Mucosa of descending colon (tissue), 3 donors: ENCODE measurements around the gene ASIC5. TPM values are rescaled to one million over a fixed set of nuclear protein-coding genes. Genes with fewer than 3 reads are reported as not detected.

Experiments used
- ATAC-seq: fragments of 200-7000 bp; cut with Tn5 transposase; one replicate; pipeline ENCODE4 v1.9.1; 2020; ENCODE audit warnings: mild to moderate bottlenecking, moderate library complexity
- DNase-seq, 3 donors: peaks; one replicate each; pipeline ENCODE4 v3.0.0-alpha.2; 2020
- H3K36me3 ChIP-seq: fragments of 200-600 bp; one replicate; pipeline ENCODE4 v1.8.0; 2021; ENCODE audit warnings: low read depth, mild to moderate bottlenecking
- H3K4me1 ChIP-seq: fragments of 200-600 bp; one replicate; pipeline ENCODE4 v1.8.0; 2021; ENCODE audit warnings: low read depth, mild to moderate bottlenecking
- H3K4me3 ChIP-seq: fragments of 200-600 bp; one replicate; pipeline ENCODE4 v1.8.0; 2021; ENCODE audit warnings: mild to moderate bottlenecking
- H3K9me3 ChIP-seq: fragments of 200-600 bp; one replicate; pipeline ENCODE4 v1.8.0; 2021; ENCODE audit warnings: mild to moderate bottlenecking
- intact Hi-C, 2 donors: fragments of 100-400 bp; cut with DNase I in 1 of 2; cut with micrococcal nuclease in 1 of 2; formaldehyde crosslinking; loops; one replicate each; pipeline versions ENCODE4 v1.11.0 to v1.11.1; 2022; cut with DNase I, micrococcal nuclease
- long read RNA-seq, 2 donors: library from polyadenylated mRNA; unstranded; transcript quantifications; one replicate each; pipeline ENCODE4 v2.0.0, GENCODE V29; 2019 to 2021
- total RNA-seq, 3 donors: library from RNA; stranded (reverse); fragmentation: NEBNext Ultra II Directional in 2 of 3; extraction: Animal tissue kit (Norgen Biotek cat#: 25700) in 2 of 3; gene quantifications; one replicate each; pipeline versions ENCODE4 v1.2.1 to v1.2.4, GENCODE V29; 2021 to 2023
- TF ChIP-seq, protein P1 (sequence below): fragments of 200-600 bp; IDR thresholded peaks from one replicate; pipeline ENCODE4 v1.8.0; 2022; ENCODE audit warnings: antibody characterized with exemption, mild to moderate bottlenecking
- donor health status: DM: no; HTN: no; CAD: no; lungs with moderate emphysema.
- donor health status: DM: no; HTN: no; CAD: no.
- donor health status: DM: no; HTN: yes; CAD: no.

The ASIC5 gene, protein sequence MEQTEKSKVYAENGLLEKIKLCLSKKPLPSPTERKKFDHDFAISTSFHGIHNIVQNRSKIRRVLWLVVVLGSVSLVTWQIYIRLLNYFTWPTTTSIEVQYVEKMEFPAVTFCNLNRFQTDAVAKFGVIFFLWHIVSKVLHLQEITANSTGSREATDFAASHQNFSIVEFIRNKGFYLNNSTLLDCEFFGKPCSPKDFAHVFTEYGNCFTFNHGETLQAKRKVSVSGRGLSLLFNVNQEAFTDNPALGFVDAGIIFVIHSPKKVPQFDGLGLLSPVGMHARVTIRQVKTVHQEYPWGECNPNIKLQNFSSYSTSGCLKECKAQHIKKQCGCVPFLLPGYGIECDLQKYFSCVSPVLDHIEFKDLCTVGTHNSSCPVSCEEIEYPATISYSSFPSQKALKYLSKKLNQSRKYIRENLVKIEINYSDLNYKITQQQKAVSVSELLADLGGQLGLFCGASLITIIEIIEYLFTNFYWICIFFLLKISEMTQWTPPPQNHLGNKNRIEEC
- total RNA-seq, result not detected
- long read RNA-seq, donor 1, result 0 reads
- long read RNA-seq, donor 2, result 0 reads

DNA sequence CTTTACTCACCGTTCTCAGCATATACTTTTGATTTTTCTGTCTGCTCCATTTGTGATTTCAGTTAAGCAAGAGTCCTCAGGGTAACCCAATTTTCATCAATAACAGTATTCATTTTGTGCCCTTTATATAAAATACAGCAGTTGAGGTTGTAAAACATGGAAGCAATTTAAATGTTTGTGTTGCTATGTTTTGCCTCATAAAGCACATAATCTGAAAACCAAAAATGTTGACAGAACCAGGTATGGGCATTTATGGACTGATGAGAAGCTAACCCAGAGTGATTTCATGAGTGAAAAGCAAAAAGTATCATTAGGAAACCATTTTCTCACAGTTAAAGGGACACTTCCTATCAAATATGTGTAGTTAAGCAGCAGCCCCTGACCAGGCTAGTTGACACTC is at the start of gene ASIC5:
TSS of gene ASIC5 (minus strand) at position 101 of the 400 bp plus-strand sequence. CDS start at position 50, 51 bp downstream.
- H3K9me3 ChIP-seq, result no peaks in the 10 kb centered on the region
- no peak for DNase-seq
- no peak for ATAC-seq
- no peaks in the 10 kb centered on the region for H3K4me1 ChIP-seq
- no peaks in the 10 kb centered on the region for H3K36me3 ChIP-seq
- intact Hi-C loops, result no loop called here
- no peak within 1 kb of the TSS for H3K4me3 ChIP-seq
- TF ChIP-seq, protein P1, sequence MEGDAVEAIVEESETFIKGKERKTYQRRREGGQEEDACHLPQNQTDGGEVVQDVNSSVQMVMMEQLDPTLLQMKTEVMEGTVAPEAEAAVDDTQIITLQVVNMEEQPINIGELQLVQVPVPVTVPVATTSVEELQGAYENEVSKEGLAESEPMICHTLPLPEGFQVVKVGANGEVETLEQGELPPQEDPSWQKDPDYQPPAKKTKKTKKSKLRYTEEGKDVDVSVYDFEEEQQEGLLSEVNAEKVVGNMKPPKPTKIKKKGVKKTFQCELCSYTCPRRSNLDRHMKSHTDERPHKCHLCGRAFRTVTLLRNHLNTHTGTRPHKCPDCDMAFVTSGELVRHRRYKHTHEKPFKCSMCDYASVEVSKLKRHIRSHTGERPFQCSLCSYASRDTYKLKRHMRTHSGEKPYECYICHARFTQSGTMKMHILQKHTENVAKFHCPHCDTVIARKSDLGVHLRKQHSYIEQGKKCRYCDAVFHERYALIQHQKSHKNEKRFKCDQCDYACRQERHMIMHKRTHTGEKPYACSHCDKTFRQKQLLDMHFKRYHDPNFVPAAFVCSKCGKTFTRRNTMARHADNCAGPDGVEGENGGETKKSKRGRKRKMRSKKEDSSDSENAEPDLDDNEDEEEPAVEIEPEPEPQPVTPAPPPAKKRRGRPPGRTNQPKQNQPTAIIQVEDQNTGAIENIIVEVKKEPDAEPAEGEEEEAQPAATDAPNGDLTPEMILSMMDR, result no peak

DNA sequence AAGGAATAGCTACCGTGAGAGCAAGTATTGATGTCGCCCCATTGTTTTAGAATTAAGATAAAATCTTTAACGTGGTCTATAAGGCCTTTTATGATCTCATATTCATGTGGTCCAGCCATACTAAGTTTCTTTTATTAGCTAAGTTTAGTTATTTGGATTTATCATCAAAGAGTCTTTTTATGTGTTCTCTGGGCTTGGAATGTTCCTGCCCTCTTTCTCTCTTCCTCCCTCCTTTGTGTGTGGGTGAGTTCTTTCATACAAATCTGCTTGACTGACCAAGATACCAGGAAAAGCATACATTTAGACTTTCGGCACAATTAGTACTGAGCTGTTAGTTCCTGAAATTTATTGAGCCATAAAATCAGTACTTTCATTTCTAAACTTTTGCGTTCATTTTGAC is 48.7 kb upstream of the ASIC5 start:
- Histone ChIP-seq H3K4me1 (no peaks in the 10 kb centered on the region), H3K36me3 (no peaks in the 10 kb centered on the region), H3K9me3 (no peaks in the 10 kb centered on the region), H3K4me3 (no peak overlapping the region)
- no peak for DNase-seq
- ATAC-seq, result no peak
- intact Hi-C loops, result no loop called here
- TF ChIP-seq, protein P1, result no peak

DNA sequence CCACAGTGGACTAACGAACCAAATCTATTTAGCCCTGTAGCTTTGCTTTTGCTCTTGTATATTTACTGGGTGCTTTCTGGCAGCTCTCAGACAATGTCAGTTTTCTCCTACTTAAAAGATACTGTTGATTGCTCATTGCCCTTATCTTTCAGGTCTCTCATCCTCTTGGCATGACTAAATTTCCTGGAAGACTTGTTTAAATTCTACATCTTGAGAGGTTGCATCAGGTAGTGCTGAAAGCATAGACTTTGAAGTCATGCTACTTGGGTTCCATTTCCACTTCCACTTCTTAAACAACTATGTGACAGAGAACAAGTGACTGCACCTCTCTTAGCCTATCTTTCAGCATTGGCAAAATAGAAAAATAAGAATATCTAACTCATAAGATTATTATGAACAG is 45.8 kb upstream of the ASIC5 start:
- TF ChIP-seq, protein P1, result no peak
- Histone ChIP-seq H3K9me3 (no peaks in the 10 kb centered on the region), H3K4me1 (no peaks in the 10 kb centered on the region), H3K36me3 (no peaks in the 10 kb centered on the region), H3K4me3 (no peak overlapping the region)
- no peak for DNase-seq
- intact Hi-C loops, result no loop called here
- no peak for ATAC-seq

DNA sequence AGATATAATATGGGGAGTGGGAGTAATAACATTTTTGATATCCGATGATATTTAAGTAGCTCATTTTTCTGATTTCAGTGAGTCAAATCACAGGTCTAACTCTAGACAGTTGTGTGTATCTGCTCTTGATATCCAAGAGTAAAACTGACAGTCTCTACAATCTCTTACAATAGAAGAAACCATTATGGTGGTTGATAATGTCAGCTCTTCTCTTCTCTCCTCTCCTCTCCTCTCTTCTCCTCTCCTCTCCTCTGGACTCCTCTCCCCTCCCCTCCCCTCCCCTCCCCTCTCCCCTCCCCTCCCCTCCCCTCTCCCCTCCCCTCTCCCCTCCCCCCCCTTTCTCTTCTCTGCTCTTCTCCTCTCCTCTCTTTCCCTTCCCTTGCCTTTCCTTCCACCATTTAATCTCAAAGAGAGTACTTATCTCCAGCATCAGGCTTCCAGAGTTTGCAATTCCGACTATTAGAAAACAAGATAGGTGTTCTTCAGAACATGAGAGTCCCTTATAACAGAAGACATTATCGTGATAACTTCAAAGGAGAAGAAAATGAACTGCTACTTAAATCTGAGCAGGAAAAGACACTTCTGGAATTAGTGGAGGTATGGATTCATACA is 43.6 kb upstream of the ASIC5 start:
- ATAC-seq, result no peak

DNA sequence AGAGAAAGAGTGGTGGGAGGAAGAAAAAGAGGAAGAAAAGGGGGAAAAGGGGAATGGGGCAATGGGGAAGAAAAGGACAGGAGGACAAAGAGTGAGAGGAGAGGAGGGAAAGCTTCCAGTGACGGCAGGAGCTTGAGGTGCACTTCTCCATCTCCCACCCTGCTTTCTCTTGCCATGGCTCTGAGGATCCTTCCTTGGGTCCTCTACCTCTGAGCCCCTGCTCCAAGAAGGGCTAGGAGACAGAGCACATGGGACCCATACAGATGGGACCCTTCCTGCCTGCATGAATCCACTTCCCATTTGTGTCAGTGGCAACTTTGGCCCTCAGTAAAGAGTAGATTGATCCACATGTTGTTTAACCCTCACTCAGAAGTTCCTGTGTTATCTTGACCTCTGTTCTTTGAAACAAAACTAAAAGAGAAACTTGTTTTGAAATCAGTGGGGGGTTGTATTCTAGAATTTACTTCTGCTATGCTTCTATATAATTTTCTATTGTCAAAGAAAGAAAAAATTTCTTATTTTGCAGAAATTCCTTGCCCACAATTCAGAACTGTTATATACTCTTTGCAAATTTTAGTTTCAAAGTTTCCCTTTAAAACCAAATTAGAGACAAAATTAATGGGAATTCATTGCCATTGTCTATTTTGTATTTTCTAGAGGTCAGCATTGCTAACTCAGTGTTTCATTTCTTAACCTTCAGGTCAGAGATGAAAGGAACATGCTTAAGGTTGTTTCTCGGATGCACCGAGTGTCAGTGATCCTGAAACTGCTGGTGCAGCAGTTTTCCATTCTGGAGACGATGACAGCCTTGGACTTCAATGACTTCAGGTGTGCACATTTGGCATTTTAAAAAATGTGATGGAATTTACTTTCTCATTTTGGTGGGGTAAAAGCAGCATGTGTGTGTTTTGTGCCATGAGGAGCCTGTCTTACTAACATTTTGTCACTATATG is 42.4 kb upstream of the ASIC5 start:
- Histone ChIP-seq H3K9me3 (no peaks in the 10 kb centered on the region), H3K4me1 (no peaks in the 10 kb centered on the region), H3K4me3 (no peak overlapping the region), H3K36me3 (no peaks in the 10 kb centered on the region)
- intact Hi-C loops, result no loop called here
- TF ChIP-seq, protein P1, result no peak
- DNase-seq (no peak), ATAC-seq (no peak)

More for the DNA sequence above, 43.6 kb upstream of the ASIC5 start:
- TF ChIP-seq, protein P1, result no peak
- intact Hi-C loops, result no loop called here
- H3K4me3 ChIP-seq, result no peak overlapping the region
- no peak for DNase-seq
- no peaks in the 10 kb centered on the region for H3K36me3 ChIP-seq
- no peaks in the 10 kb centered on the region for H3K9me3 ChIP-seq
- H3K4me1 ChIP-seq, result no peaks in the 10 kb centered on the region
